Lower leg skin (tissue), 4 donors: ENCODE measurements around the gene NRDC. TPM values are rescaled to one million over a fixed set of nuclear protein-coding genes. Genes with fewer than 3 reads are reported as not detected.

Experiments used
- DNase-seq, 2 donors: peaks; one replicate each; pipeline ENCODE4 v3.0.0-alpha.2; 2019; ENCODE audit warnings: low spot score in 2 of 2
- H3K4me3 ChIP-seq: fragments of 200-600 bp; sonication (generic); 2 replicates; pipeline ENCODE4 v1.5.1; 2017; ENCODE audit warnings: mild to moderate bottlenecking, low read depth; ENCODE audit not compliant: poor library complexity, severe bottlenecking
- CTCF ChIP-seq, 3 donors: fragments of 450-650 bp; IDR thresholded peaks; one replicate each; pipeline ENCODE4 v1.5.1; 2016; ENCODE audit warnings: antibody characterized with exemption in 3 of 3, mild to moderate bottlenecking in 3 of 3, moderate library complexity in 2 of 3
- POLR2A ChIP-seq, 2 donors: fragments of 450-650 bp; IDR thresholded peaks; one replicate each; pipeline ENCODE4 v1.6.1; 2016 to 2017; ENCODE audit warnings: antibody characterized with exemption in 2 of 2, mild to moderate bottlenecking in 1 of 2, moderate library complexity in 1 of 2
- WGBS, 2 donors: methylation state at CpG; one replicate each; pipeline ENCODE4 v1.1.5; 2018; 5-methylcytosine and 5-hydroxymethylcytosine counted together
- intact Hi-C: fragments of 100-400 bp; cut with DNase I; formaldehyde crosslinking; loops from one replicate; pipeline ENCODE4 v1.15.0; 2023; ENCODE audit warnings: low total_unique reads
- total RNA-seq, 4 donors: library from RNA; depleted of rRNA; stranded (reverse); fragments of >200 nt; gene quantifications; one replicate each; pipeline ENCODE4 v1.1.0, GENCODE V29; 2016

The NRDC gene
- total RNA-seq, 4 donors from 2014 or later: 90.3 to 113 (median 103) TPM

- 98 to 99% methylated on average over 7 of the region's 7 CpGs for WGBS, 2 donors
- no peak for TF ChIP-seq CTCF (IDR thresholded peaks at IDR 0.05)
- intact Hi-C loops: no loop called here
- DNase-seq: no peak
- no peak overlapping the region for H3K4me3 ChIP-seq
Observed at GRCh38 chr1:51755437-51755836, 123.1 kb downstream of the NRDC start.

- intact Hi-C loops: no loop called here
- no peak for TF ChIP-seq CTCF (IDR thresholded peaks at IDR 0.05)
- TF ChIP-seq POLR2A (IDR thresholded peaks at IDR 0.05): no peak
- no peak overlapping the region for H3K4me3 ChIP-seq
- WGBS, 2 donors: 91 to 98% methylated on average over 3 of the region's 3 CpGs
- no peak for DNase-seq
Observed at GRCh38 chr1:51754666-51755065, 123.9 kb downstream of the NRDC start.

GRCh38 chr1:51753969-51754368, 124.6 kb downstream of the NRDC start:
- intact Hi-C loops: no loop called here
- TF ChIP-seq CTCF (IDR thresholded peaks at IDR 0.05) (no peak), POLR2A (IDR thresholded peaks at IDR 0.05) (no peak)
- H3K4me3 ChIP-seq: no peak overlapping the region
- DNase-seq: no peak

- WGBS, 2 donors: 95 to 97% methylated on average over 11 of the region's 11 CpGs
Observed at GRCh38 chr1:51752073-51752948, 126.2 kb downstream of the NRDC start.

GRCh38 chr1:51750729-51751128, 127.8 kb downstream of the NRDC start:
- WGBS, 2 donors: 96 to 97% methylated on average over 1 of the region's 1 CpG
- DNase-seq: no peak
- intact Hi-C loops: no loop called here
- TF ChIP-seq POLR2A (IDR thresholded peaks at IDR 0.05): no peak
- TF ChIP-seq CTCF (IDR thresholded peaks at IDR 0.05): no peak
- no peak overlapping the region for H3K4me3 ChIP-seq

More at GRCh38 chr1:51752073-51752948, 126.2 kb downstream of the NRDC start:
- intact Hi-C loops: no loop called here
- TF ChIP-seq CTCF (IDR thresholded peaks at IDR 0.05): no peak
- TF ChIP-seq POLR2A (IDR thresholded peaks at IDR 0.05): no peak
- H3K4me3 ChIP-seq: no peak overlapping the region
- no peak for DNase-seq

GRCh38 chr1:51750218-51750617, 128.3 kb downstream of the NRDC start:
- intact Hi-C loops: no loop called here
- H3K4me3 ChIP-seq: no peak overlapping the region
- DNase-seq: no peak
- WGBS, 2 donors: 90 to 95% methylated on average over 3 of the region's 3 CpGs
- no peak for TF ChIP-seq CTCF (IDR thresholded peaks at IDR 0.05)
- TF ChIP-seq POLR2A (IDR thresholded peaks at IDR 0.05): no peak
